ENCODE data around the gene FLVCR2. TPM values are rescaled to one million over a fixed set of nuclear protein-coding genes. Genes with fewer than 3 reads are reported as not detected.

The FLVCR2 gene
- total RNA-seq, 1 experiment from 2014 or later = 13.4 TPM

- ChIA-PET POLR2A (no interaction called here), CTCF (no interaction called here)
- no peak overlapping the region for H3K4me3 ChIP-seq (ENCODE audit: low read depth, low read length)
- no TSS peak for BruUV-seq (replicated peaks)
- peaks cover 1% of the 10 kb centered on the region; the same call in 1 of the 2 replicates for H3K4me1 ChIP-seq
- H3K4me3 Mint-ChIP-seq (ENCODE audit: unreplicated experiment) = no peak overlapping the region
- H3K9me3 Mint-ChIP-seq (ENCODE audit: unreplicated experiment) = no peaks in the 10 kb centered on the region
- DNase-seq = no peak
- intact Hi-C loops (cut with micrococcal nuclease; ENCODE audit: unreplicated experiment) = no loop called here
- H3K27me3 Mint-ChIP-seq (ENCODE audit: insufficient read depth, unreplicated experiment) = no peaks in the 10 kb centered on the region
- H3K9me3 ChIP-seq = no peaks in the 10 kb centered on the region
- no peak overlapping the region for H3K27ac Mint-ChIP-seq (ENCODE audit: unreplicated experiment)
- no peaks in the 10 kb centered on the region for H3K27me3 ChIP-seq (replicated peaks; ENCODE audit: control insufficient read depth, insufficient read depth, low read length)
- no peaks in the 10 kb centered on the region for H3K4me1 Mint-ChIP-seq (ENCODE audit: low read depth, unreplicated experiment)
- TF ChIP-seq, protein P1, sequence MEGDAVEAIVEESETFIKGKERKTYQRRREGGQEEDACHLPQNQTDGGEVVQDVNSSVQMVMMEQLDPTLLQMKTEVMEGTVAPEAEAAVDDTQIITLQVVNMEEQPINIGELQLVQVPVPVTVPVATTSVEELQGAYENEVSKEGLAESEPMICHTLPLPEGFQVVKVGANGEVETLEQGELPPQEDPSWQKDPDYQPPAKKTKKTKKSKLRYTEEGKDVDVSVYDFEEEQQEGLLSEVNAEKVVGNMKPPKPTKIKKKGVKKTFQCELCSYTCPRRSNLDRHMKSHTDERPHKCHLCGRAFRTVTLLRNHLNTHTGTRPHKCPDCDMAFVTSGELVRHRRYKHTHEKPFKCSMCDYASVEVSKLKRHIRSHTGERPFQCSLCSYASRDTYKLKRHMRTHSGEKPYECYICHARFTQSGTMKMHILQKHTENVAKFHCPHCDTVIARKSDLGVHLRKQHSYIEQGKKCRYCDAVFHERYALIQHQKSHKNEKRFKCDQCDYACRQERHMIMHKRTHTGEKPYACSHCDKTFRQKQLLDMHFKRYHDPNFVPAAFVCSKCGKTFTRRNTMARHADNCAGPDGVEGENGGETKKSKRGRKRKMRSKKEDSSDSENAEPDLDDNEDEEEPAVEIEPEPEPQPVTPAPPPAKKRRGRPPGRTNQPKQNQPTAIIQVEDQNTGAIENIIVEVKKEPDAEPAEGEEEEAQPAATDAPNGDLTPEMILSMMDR (IDR thresholded peaks at IDR 0.05; ENCODE audit: insufficient read depth in 1 of 2, low read depth in 1 of 2, low read length in 1 of 2, severe bottlenecking in 1 of 2, unreplicated experiment in 1 of 2) = no peak
- H3K36me3 Mint-ChIP-seq (ENCODE audit: insufficient read depth, unreplicated experiment) = peaks cover 6% of the 10 kb centered on the region
- no peaks in the 10 kb centered on the region for H3K36me3 ChIP-seq (ENCODE audit: control insufficient read depth, insufficient read depth, low read length)
Measured at GRCh38 chr14:75640876-75641275, 62.5 kb downstream of the FLVCR2 start.

DNA sequence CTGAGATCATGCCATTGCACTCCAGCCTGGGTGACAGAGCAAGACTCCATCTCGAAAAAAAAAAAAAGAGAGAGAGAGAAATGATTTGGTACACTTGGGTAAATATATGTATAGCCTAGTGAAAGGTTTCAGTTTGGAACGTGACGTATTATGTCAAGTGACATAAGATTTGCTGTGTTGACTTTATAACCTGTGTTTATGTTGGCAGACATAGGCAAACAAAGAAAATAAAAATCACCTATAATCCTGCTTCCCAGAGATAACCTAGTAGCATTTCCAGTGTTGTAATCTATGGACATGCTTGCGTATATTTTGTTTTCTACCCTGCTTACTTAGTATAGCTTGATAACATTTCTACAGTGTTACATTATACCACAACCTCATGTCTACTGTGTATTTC is 65.6 kb downstream of the FLVCR2 start:
- H3K9me3 ChIP-seq = no peaks in the 10 kb centered on the region
- BruUV-seq (replicated peaks) = no TSS peak
- Mint-ChIP-seq H3K27ac (ENCODE audit: unreplicated experiment) (no peak overlapping the region), H3K9me3 (ENCODE audit: unreplicated experiment) (no peaks in the 10 kb centered on the region), H3K4me3 (ENCODE audit: unreplicated experiment) (no peak overlapping the region), H3K36me3 (ENCODE audit: insufficient read depth, unreplicated experiment) (peaks cover 6% of the 10 kb centered on the region), H3K27me3 (ENCODE audit: insufficient read depth, unreplicated experiment) (no peaks in the 10 kb centered on the region), H3K4me1 (ENCODE audit: low read depth, unreplicated experiment) (peaks cover 15% of the 10 kb centered on the region)
- intact Hi-C loops (cut with micrococcal nuclease; ENCODE audit: unreplicated experiment) = no loop called here
- ChIA-PET POLR2A (no interaction called here), CTCF (interaction anchor here (0.9 kb wide), 1 partner anchor 66 kb away, joined by 4 read pairs; no protein-coding TSS in a partner anchor)
- H3K4me1 ChIP-seq = peaks cover 32% of the 10 kb centered on the region
- H3K27me3 ChIP-seq (replicated peaks; ENCODE audit: control insufficient read depth, insufficient read depth, low read length) = no peaks in the 10 kb centered on the region
- DNase-seq = no peak
- H3K4me3 ChIP-seq (ENCODE audit: low read depth, low read length) = no peak overlapping the region
- TF ChIP-seq, protein P1 (IDR thresholded peaks at IDR 0.05; ENCODE audit: insufficient read depth in 1 of 2, low read depth in 1 of 2, low read length in 1 of 2, severe bottlenecking in 1 of 2, unreplicated experiment in 1 of 2) = no peak
- no peaks in the 10 kb centered on the region for H3K36me3 ChIP-seq (ENCODE audit: control insufficient read depth, insufficient read depth, low read length)

DNA sequence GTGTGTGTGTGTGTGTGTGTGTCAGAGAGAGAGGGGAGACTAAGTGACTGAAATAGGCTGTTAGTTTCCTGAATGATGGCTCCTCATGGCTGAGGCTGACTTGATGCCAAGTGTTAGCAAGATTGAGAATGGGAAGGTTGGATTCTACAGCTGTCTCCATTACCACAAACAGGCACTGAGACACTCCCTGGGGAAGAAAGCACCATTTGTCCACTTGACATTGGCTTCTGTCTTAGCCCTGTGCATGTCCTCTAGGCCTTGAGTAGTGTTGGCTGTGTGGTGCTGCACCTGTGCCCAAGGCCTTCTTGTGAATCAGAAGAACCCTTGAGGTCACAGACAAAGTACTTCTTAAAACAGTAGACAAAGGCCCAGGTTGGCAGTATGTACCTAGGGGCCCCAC is 66.6 kb downstream of the FLVCR2 start:
- Mint-ChIP-seq H3K4me1 (ENCODE audit: low read depth, unreplicated experiment) (peaks cover 22% of the 10 kb centered on the region), H3K9me3 (ENCODE audit: unreplicated experiment) (peaks cover 8% of the 10 kb centered on the region), H3K4me3 (ENCODE audit: unreplicated experiment) (no peak overlapping the region), H3K27me3 (ENCODE audit: insufficient read depth, unreplicated experiment) (no peaks in the 10 kb centered on the region), H3K36me3 (ENCODE audit: insufficient read depth, unreplicated experiment) (peaks cover 12% of the 10 kb centered on the region), H3K27ac (ENCODE audit: unreplicated experiment) (no peak overlapping the region)
- POLR2A ChIA-PET = no interaction called here
- Histone ChIP-seq H3K36me3 (ENCODE audit: control insufficient read depth, insufficient read depth, low read length) (no peaks in the 10 kb centered on the region), H3K27me3 (replicated peaks; ENCODE audit: control insufficient read depth, insufficient read depth, low read length) (no peaks in the 10 kb centered on the region), H3K4me1 (peaks cover 42% of the 10 kb centered on the region), H3K9me3 (no peaks in the 10 kb centered on the region), H3K4me3 (ENCODE audit: low read depth, low read length) (no peak overlapping the region)
- DNase-seq = no peak
- BruUV-seq (replicated peaks) = no TSS peak
- TF ChIP-seq, protein P1 (IDR thresholded peaks at IDR 0.05; ENCODE audit: insufficient read depth in 1 of 2, low read depth in 1 of 2, low read length in 1 of 2, severe bottlenecking in 1 of 2, unreplicated experiment in 1 of 2) = no peak
- CTCF ChIA-PET = no interaction called here
- intact Hi-C loops (cut with micrococcal nuclease; ENCODE audit: unreplicated experiment) = no loop called here
